HG03066 (cell line): Measurements from ENCODE around the gene TNFAIP8L2.

Experiments
- ATAC-seq: cut with Tn5 transposase; IDR thresholded peaks from one replicate; pipeline ENCODE4 v1.9.1; 2021; ENCODE audit warnings: low read depth; ENCODE audit not compliant: unreplicated experiment

TNFAIP8L2 gene

DNA sequence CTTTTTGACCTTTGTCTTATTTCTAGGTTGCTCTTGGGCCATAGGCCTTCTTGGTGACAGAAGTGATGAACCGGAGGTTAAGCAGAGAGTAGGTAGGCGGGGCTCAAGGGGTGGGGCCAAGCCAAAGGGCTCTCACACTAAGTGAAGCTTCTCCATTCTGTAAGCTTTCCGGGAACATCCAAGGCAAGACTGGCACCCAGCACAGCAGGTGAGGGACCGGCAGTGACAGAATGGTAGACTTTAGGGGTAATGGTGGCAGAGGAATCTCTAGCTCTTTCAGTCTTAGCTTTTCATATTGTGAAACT lies at the start of gene TNFAIP8L2:
Gene TNFAIP8L2, plus strand, starts transcription at position 135 of the 305 bp plus-strand sequence. CDS start 2,049 bp downstream, outside the sequence.
- peak; percentile 84 for ATAC-seq

GRCh38 chr1:151106894-151107293 lies 49.6 kb upstream of the TNFAIP8L2 start:
- no peak for ATAC-seq

DNA sequence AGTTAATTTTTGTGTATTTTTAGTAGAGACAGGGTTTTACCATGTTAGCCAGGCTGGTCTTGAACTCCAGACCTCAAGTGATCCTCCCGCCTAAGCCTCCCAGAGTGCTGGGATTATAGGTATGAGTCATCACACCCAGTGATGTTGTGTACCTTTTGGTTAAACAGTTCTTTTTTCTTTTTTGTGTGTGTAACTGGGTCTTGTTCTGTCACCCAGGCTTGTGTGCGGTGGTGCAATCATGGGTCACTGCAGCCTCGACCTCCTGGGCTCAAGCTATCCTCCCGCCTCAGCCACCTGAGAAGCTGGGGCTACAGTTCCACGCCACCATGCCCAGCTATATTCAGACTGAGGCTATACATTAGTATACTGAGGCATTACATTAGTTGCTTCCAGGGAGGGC lies 48.1 kb upstream of the TNFAIP8L2 start:
- ATAC-seq, result no peak

DNA sequence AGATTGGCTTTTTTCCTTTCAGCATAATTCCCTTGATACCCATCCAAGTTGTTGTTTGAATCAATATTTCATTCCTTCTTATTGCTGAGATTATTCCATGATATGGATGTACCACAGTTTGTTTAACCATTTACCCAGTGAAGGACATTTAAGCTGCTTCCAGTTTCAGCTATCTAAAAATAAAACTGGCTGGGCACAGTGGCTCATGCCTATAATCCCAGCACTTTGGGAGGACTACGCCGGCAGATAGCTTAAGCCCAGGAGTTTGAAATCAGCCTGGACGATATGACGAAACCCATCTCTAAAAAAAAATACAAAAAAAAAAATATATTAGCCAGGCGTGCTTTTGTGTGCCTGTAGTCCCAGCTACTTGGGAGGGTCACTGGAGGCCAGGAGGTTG lies 42.6 kb upstream of the TNFAIP8L2 start:
- no peak for ATAC-seq

DNA sequence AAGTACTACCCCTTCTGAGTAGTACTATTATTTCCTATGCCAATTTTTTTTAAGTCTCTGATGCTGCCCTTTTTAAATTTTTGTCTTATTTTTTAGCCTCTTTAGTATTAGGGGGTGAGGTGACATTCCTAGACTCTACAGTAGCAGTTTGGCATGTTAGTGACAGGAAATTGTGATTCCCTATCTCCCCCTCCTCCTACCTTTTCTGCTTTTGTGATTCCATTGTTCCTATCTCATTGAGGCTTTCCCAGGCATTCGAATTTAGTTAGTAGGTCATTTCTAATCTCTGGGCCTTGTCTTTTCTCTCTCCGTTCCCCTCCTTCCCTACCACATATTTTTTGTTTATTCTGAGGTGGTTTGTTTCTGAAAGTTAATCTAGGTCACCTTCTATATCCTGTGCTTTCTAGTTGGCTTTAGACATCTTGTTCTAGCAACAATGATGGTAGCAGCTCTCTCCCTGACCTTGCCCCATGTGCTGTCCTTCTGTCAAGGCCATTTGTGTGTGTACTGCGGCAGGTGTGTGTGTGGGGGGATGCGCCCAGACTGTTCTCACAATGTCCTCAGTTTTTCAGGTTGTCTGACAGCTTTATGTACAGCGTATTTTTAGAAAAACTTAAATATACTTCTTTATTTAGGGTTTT lies 31.6 kb upstream of the TNFAIP8L2 start:
- ATAC-seq, result no peak

DNA sequence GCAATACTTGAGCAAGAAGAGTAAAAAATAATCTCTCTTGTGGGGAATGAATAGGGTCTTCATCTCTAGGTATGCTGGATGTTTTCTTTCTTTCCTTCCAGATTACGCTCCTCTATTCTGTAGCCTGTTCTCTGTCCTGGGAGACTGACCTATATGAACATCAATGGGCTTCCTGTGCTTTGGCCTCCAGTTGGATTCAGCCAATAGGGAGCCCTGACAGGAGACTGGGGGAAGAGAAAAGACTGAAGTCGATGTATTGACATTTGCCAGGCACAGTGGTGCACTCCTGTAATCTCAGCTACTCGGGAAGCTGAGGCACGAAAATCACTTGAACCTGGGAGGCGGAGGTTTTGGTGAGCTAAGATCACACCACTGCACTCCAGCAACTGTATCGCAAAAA lies 27.6 kb upstream of the TNFAIP8L2 start:
- no peak for ATAC-seq

- ATAC-seq, result no peak
Measured at GRCh38 chr1:151130987-151131586, 25.4 kb upstream of the TNFAIP8L2 start.

GRCh38 chr1:151131701-151132334 lies 24.6 kb upstream of the TNFAIP8L2 start:
- ATAC-seq, result no peak

DNA sequence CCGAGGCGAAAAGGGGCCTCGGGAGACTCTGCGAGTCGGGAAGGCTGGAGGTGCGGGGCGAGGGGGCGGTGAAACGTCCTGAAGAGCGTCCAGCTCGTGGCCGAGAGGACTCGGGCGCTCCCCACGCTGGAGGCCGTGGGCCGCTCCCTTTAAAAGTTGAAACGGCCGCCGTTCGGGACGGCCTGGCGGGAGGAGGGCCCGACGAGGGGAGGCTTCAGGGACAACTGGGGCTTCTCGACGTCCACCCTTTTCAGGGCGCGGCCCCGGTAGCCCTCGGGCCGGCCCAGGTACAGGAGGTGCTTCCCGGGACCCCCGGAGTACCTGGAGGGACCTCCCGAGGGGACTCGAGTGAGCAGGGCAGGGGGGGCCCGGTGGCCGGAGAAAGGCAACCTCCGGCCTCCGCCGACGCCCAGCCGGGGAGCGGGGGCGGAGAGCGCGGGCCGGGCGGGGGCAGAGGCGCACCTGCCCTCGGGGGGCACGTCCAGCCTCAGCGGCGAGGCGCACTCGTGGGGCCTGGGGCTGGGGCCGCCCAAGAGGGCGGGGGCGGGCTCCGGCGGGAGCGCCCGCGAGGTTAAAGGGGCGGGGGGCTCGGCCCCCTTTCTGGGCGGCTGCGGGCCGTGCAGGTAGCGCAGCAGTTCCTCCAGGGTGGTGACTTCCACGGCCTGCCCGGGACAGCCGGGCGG lies 24.0 kb upstream of the TNFAIP8L2 start:
- no peak for ATAC-seq

GRCh38 chr1:151133018-151133806 lies 23.2 kb upstream of the TNFAIP8L2 start:
- no peak for ATAC-seq

DNA sequence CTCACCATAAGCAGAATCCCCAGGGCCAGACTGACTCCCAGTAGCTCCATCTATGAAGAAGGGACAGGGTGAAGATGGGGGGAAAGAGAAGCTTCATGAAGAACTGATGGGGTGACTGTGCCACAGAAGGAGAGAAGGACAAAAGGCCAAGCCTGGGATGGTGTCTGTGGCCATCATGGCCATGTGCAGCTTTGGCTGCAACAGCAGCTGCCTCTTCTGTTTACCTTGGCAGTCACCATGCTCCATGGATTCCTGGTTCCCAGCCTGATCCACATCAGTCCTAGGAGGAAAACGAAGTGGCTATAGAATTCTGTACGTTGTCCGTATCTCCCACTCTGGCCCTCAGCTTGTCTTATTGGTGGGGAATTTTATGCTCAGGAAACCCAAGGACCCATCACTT lies 22.1 kb upstream of the TNFAIP8L2 start:
- no peak for ATAC-seq

DNA sequence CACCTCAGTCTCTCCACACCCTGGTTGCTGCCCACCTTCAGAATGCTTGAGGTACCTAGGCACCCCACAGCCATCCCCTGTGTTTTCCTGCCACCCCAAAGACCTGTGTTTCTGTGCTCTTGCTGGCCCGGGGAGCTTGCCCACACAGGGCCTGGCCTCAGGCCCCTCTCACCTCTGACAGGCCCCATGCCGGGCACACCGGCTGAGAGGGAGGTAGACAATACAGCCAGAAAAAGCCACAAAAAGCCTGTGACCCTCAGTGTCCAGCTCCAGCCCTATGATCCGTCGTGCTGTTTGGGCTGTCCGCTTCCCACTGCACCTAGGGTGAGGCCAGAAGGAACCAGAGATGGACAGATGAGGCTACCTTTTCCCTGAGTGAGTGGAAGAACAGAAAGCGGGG lies 21.5 kb upstream of the TNFAIP8L2 start:
- ATAC-seq, result no peak

DNA sequence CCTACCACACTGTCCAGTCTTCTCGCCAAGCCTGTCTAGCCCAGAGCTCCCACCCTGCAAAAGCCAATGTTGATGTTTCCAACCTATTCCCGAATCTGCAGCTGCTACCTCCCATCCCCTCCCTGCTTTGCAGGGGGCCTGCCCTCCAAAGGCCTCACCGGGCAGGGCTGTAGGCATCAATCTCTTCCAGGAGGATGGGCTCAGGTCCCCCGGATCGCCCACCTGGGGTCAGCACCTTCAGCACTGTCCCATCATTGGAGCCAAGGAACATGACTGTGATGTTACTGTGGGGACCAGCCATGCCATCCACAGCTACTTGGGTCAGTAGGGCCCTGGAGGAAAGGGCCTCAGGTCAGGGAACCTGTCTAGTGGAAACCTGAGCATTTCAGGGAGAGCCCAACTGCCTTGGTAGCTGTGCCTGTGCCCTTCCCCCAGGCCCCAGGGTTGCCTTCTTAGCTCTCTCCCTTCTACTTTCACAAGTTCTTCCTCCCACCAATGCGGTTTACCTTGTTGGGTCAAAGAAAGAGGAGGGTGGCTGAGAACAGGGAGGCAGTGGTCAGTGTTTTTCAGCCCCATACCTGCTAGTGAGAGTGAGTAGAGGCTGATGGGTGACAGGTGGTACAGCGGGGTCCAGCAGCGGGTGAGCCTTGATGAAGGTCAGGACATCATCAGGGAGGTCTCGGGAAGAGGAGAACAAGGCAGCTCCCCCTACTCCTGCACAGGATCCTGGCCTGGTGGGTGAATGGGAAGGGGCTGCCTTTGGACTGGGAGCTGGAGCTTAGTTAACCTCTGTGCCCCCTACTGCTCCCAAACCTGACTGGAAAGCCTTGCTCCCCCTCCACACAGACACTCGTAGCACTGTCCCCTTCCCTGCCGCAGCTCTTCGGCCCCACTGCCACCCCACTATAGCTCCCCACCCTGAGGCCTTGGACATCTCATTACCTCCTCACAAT lies 20.7 kb upstream of the TNFAIP8L2 start:
- no peak for ATAC-seq

DNA sequence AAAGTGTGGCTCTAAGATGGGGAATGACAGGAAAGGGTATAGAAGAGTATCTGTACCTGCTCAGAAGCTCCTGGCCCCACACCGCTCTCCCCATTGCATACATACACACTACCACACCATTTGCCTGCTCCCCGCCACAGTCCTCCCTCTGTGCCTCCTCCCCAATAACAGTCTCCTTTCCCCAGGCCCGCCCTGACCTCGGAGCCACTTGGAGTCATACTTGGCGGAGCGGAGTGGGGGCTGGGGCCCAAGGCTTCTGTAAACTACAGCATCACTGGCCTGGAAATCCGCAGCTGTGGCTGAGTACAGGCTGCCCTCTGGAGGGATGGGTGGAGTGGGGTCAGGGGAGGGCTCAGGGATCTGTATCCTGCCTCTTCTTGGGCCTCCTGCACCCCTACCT lies 18.7 kb upstream of the TNFAIP8L2 start:
- ATAC-seq, result no peak

DNA sequence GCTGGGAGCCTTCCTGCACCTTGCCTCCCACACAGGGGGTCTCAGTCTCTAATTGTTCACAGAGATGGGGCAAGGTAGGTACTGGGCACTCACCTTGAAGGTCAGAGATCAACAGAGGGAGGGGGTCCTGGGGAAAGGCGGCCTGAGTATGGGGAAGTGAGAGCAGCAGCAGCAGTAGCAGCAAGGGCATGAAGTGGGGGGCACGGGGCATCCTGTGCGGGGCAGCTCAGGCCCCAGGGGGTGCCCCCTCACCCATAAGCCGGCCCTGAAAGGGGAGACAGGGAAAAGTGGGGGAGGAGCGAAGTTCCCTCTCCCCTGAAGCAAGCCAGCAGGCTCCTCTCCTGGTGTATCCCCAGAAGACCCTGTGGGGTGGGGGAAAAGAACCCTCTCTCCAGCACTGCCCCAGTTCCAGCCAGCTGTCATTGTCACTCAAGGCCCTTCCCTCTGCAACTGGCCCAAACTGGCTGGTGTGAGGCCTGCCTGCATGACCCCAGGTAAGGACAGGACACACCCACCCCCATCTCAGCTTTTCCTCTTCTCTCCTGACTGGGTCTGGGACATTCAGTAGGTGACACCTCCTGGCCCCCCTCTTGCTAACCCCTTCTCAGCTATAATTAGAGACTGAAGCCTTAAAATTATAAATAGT lies 13.9 kb upstream of the TNFAIP8L2 start:
- no peak for ATAC-seq

DNA sequence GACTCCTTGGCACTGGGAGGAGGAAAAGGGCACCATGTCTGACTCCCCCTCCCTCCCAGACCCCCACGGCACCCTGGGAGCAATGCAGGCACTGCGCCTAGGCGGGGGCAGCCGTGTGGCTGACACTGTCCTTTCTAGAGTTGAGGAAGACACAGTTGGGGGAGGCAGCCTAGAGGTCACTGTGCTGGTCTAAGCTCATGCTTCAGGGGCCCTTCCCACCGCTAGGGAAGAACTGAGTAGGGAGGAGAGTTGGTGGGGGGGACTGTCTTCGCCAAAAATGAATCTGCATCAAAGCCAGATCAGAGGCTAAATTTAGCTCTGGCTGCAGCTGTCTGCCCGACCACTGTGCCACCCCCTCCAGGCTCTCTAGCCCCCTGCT lies 13.4 kb upstream of the TNFAIP8L2 start:
- ATAC-seq, result no peak

DNA sequence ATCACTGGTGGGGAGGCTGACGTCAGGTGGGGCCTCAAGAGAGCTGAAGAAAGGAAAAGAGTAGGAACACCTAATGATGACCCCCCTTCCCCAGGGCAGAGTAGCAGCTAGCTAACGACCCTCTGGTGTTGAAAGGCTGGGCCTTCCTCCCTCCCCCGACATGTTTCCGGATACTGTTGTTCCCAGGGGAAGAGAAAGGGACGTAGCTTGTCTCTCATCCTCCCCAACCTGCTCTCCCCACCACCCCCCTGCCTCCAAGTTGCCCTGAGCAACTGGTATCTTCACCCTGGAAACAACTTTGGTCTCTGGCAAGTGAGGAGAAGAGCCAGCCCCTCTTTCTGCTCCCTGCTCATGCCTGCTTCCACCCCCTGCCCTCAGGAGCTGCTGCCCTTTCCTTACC lies 12.5 kb upstream of the TNFAIP8L2 start:
- ATAC-seq, result no peak

DNA sequence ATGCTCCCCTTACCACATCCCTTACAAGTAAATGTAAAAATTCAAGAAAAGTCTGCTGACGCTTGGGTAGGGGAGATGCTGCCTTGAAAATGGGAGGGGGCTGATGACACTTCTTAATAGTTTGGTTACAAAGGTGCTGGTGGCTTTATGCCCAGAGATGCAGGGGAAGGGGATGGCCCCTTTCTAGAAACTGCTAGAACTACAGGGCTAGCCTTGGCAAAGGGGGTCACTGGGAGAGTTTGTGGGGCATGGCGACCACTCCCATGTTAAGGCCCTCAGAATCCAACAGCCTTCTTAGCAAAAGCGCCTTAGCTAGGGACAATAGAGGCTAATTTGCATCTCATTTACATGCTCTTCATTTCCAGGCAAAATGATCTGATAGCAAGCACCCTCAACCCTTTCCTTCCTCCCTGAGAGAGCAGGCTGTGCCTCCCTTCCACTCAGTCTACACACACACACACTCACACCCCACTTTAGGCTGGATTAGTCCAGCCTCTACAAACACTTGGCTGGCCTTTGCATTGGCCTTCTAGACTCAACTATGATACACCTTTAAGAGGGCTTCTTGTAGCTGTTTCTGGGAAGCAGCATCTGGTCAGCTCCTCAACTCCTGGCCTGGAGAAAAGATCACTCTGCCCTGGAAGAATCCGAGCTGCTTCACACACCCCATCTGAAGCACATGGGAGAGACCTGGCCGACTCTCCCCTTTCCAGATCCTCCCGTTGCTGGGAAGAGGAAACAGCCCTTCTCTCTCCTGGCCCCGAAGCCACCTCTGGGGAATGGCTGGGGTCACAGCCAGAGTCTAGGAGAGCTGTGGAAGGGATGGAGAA lies 11.8 kb upstream of the TNFAIP8L2 start:
- ATAC-seq, result no peak
